Non-pigmented ciliary epithelial cell (primary cell): ENCODE data around the gene SH3D19.
"Not testable (repeated sequence)": the region's sequence is repeated elsewhere in the genome, so short reads cannot be mapped to it uniquely, and the experiment has no call there.

Experiments
- DNase-seq: peaks from one replicate; pipeline ENCODE4 v3.0.0-alpha.2; 2010; ENCODE audit warnings: low read depth

Gene SH3D19

GRCh38 chr4:151098979-151099228, 226.5 kb downstream of the SH3D19 start:
- DNase-seq, result no peak

GRCh38 chr4:151097759-151098158, 227.6 kb downstream of the SH3D19 start:
- DNase-seq, result no peak

- no peak for DNase-seq
Observed at GRCh38 chr4:151095142-151095541, 230.3 kb downstream of the SH3D19 start.

GRCh38 chr4:151094290-151094751, 231.1 kb downstream of the SH3D19 start:
- DNase-seq, result no peak

GRCh38 chr4:151093203-151093602, 232.2 kb downstream of the SH3D19 start:
- DNase-seq, result no peak

- no peak for DNase-seq
Observed at GRCh38 chr4:151092488-151092887, 232.9 kb downstream of the SH3D19 start.

- DNase-seq, result no peak
Observed at GRCh38 chr4:151091047-151091446, 234.4 kb downstream of the SH3D19 start.

- no peak for DNase-seq
Observed at GRCh38 chr4:151087467-151087866, 237.9 kb downstream of the SH3D19 start.

GRCh38 chr4:151077978-151078377, 247.4 kb downstream of the SH3D19 start:
- not testable (repeated sequence) for DNase-seq

GRCh38 chr4:151074416-151074916, 250.9 kb downstream of the SH3D19 start:
- no peak for DNase-seq
